GM19467 (cell line): ENCODE measurements around the gene KIAA1755.

Experiments used
- ATAC-seq: cut with Tn5 transposase; IDR thresholded peaks from one replicate; pipeline ENCODE4 v1.9.1; 2021; ENCODE audit warnings: mild to moderate bottlenecking, moderate library complexity; ENCODE audit not compliant: unreplicated experiment

KIAA1755 gene

DNA sequence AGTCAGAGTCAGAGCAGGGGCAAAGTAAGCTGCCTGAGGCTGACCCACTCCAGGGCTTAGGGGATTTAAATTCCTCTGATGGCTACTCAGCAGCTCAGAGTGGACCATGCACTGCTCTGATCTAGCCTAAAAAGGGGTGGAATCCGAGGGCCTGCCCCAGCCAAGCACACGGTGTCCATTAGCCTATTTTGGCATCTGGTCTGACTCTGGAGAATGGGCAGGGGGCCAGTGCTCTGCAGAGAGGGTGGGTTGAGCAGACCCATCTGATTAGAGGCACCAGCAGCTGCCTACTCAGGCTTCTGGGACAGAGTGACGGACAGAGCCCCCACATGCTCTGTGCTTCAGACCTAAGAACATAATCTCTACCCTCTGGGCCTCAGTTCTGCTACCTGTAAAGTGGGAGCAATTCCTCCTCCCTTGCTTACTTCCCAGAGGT, 69.6 kb downstream of the KIAA1755 start:
- no peak for ATAC-seq

DNA sequence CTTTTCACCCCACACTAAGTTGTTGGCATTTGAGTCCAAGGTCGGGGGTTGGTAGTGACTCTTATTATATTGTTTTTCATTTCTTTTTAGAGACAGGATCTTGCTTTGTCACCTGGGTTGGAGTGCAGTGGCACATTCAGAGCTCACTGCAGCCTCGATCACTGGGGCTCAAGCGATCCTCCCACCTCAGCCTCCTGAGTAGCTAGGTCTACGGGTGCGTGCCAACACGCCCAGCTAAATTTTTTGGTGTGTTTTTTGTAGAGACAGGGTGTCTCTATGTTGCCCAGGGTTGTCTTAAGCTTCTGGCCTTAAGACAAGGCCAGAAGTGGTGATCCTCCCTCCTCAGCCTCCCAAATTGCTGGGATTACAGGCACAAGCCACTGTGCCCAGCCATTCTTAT, 70.4 kb downstream of the KIAA1755 start:
- ATAC-seq, result no peak

DNA sequence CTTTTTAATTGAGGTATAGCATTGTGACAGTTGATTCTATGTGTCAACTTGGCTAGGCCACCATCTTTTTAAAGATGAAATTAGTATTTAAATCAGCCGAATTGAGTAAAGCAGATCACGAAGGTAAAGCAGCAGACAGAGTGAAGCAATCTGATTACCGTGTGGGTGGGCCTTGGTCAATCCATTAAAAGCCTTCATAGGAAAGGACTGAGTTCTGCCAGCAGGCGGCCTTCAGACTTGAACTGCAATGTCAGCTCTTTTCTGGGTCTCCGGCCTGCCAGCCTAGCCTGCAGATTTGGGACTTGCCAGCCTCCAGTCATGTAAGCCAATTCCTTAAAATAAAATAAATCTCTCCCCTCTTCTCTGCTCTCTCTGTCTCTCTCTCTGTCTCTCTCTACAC, 73.0 kb downstream of the KIAA1755 start:
- no peak for ATAC-seq

- ATAC-seq, result no peak
These were observed 73.7 kb downstream of the KIAA1755 start for GRCh38 chr20:38186788-38187221.

DNA sequence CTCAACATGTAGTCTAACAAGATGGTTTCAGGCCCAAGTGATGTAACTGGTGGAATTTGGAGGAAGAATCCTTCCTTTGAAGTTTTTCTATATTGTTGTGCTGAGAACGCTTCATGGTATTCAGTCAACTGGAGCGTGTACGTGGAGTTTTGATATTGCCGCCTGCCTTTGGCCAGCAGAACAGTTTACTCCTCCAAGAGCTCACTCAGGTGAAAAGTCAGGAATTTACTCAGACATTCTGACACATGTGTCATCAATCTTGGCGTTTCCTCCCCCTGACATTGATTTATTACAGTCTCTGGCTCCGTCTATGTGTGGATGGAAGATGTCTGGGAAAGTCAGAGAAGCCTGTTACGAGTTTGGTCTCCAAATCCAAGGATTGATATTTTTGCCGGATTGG, 76.4 kb downstream of the KIAA1755 start:
- ATAC-seq, result no peak

GRCh38 chr20:38181971-38182370, 78.6 kb downstream of the KIAA1755 start:
- ATAC-seq, result no peak

DNA sequence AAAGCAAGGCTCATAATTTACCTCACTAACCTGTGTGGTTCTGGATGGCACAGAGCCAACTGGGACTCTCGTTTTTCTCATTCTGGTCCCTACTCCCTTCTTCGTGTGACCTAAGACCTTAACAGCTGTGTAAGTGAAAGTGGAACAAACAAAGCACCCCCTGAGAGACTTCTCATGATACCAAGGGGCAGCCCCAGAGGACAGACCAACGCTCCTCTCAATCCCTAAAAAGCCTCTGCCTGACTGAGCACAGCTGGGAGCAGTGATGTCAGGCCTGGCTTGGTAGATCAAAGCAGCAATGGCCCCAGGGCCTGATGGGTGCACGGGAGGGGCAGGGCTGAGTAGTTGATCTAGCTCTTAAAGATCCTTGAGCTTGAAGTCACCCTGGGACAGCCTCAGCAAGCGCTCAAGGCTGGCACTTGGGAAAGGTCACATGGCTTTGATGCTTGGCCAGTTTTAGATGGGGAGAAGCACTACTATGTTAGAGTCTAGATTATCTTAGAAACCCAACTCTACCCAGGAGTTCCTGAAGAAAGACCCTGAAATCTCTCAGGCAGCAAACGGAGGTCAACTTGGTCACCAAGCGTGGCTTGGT, 79.2 kb downstream of the KIAA1755 start:
- ATAC-seq, result peak; percentile 83

GRCh38 chr20:38180781-38181180, 79.8 kb downstream of the KIAA1755 start:
- no peak for ATAC-seq

DNA sequence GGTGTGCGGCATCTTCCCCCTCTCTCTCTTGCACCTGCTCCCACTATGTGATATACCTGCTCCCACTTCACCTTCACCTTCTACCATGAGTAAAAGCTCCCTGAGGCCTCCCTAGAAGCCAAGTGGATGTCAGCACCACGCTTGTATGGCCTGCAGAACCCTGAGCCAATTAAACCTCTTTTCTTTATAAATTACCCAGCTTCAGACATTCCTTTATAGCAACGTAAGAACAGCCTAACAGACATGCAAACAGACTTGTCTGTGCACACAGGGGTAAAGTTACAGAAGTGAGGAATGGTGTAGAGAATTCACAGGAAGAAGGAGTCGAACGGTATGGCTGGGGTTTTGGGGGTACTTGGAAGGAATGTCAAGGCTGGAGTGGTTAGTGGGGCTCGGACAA, 80.7 kb downstream of the KIAA1755 start:
- ATAC-seq, result no peak

DNA sequence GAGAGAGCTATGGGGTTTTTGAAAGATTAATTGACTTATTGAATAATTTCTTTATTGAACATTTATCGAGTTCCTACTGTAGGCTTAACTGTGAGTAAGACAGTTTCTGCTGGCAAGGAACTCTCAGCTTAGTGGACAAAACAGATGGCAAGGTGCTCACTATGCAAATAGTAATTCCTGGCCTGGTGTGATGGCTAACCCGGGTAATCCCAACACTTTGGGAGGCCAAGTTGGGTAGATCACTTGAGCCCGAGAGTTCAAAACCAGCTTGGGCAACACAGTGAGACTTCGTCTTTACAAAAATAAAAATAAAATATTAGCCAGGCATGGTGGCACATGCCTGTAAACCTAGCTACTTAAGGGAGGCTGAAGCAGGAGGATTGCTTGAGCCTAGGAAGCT, 82.0 kb downstream of the KIAA1755 start:
- ATAC-seq, result no peak

DNA sequence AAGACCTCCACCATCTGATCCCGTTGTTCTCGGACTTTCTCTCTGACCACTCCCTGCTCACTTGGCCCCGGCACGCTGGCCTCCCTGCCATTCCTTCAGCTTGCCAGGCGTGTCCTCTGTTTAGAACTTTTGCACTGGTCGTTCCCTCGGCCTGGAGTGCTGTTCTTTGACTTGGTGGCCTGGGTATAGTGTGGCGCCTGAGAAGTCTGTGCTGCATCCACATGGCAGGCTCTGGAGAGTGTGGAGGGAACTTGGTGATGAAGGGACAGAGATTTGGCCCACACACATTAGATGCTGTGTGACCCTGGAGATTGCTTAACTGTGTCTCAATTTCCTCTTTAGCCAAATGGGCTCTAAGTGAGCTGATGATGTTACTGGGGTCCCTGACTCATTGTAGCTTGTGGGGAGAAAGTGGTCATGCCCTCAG, 82.5 kb downstream of the KIAA1755 start:
- no peak for ATAC-seq

DNA sequence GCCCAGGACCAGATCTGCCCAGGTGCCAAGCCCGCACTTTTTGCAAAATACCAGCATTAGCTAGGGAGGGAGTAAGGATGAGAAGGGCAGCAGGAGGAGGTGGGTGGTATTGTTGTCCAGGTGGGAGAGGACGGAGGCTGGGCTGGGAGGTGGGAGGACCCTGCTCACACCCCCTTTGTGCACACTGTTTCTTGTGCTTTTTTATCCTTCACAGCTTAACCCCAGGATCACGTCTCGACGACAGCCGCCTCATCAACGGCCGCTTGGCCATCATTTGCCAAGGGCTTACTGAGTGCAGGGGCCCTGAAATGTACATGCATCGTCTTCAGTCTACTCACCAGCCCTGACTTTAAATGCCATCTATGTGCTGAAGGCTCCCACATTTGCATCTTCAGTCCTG, 83.3 kb downstream of the KIAA1755 start:
- ATAC-seq, result no peak

DNA sequence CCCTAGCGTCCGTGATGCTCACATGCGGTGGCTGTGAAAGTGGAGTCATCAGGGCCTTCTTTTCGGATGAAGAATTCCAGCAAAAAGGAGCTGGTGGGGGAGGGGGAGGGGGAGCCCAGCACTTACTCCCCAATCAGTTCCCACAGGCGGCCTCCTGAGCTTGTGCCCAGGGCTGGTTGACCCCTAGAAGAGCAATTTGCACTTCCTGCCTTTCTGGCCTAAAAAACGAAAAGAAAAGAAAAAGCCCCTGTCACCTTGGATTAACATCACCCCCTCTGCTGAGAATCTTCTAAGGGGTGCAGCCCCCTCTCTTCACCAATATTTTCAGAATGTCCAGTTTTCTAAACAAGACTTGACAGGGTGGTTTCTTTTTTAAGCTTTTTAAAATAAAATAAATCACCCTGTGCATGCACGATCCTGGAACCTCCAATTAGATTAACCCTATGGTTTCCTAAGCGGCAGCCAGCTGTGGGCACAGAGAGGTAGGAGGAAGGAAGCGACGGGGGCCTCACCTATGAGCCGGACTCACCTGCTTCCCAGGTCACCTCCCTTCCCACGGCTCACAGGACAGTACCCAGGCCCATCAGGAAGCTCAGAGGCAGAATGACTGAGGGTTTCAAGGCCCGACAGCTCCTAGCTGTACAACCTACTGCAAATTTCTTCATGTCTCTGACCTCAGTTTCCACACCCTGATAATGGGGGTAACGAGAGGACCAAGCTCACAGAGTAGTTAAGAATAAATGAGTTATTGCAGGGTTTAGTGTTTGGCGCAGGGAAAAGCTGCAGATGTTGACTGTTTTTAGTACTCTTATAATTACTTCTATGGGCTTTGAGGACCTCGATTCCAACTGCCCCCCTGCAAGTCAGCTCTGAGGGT, 85.0 kb downstream of the KIAA1755 start:
- no peak for ATAC-seq

- no peak for ATAC-seq
These were observed 87.0 kb downstream of the KIAA1755 start for GRCh38 chr20:38173237-38174156.

DNA sequence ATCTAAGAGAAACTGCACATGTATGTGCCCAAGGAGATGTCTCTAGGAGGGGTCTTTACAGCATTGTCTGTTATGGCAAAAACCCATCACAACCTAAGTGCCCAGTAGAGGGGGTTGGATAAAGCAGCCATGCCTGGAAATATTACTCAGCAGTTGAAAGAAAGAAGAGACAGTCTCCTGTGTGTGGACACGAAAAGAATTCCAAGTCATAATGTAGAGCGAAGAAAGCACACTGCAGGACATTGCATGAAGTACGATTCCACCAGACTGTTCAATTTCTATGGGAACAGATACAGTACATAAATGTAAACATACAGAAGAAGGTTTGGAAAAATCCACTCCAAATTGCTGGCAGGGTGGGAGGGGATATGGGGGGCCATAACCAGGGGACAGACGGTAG, 88.1 kb downstream of the KIAA1755 start:
- ATAC-seq, result no peak

- no peak for ATAC-seq
These were observed 88.9 kb downstream of the KIAA1755 start for GRCh38 chr20:38171675-38172043.

DNA sequence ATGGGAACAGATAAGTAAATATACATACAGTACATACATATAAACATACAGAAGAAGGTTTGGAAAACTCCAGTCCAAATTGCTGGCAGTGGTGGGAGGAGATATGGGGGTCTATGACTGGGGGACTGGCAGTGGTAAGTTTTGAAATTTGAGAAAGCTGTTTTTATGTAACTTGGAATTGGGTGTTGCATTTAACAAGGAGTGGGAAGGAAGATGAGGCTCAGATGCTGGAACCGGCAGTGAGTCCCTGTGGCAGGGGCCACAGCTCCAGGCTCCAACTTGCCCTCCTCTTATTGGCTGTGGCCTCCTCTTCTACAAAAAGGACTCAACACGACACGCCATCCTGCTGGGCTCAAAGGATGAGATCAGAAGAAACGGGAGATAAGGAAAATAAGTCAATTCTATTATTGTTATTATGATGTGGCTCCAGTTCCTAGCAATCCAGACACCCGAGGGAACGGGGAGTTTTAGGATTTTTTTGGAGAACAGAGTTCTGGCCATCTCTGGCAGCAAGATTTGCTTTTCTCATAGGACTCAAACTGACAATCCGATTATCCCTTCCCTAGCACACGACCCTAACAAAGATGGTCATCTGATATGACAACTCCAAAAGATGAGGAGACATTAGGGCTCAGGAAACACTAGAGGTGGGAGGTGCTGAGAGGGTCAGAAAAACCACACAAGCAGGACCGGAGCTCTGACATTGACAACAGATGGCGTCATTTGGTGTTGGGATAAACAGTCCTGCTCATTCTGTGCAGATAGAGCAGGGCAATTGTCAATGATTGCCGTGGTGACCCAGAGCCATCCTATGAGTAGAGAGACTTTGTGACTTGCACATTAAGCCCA, 89.5 kb downstream of the KIAA1755 start:
- no peak for ATAC-seq

GRCh38 chr20:38170219-38170825, 90.2 kb downstream of the KIAA1755 start:
- ATAC-seq, result no peak

- no peak for ATAC-seq
These were observed 90.8 kb downstream of the KIAA1755 start for GRCh38 chr20:38169636-38170193.
